H1 (cell line): Measurements from ENCODE around the gene ZNF789. TPM values are rescaled to one million over a fixed set of nuclear protein-coding genes. Genes with fewer than 3 reads are reported as not detected.

ENCODE experiments used
- CTCF ChIA-PET: fragments of 300-600 bp; sonication (Branson Sonifier 250); formaldehyde crosslinking; loops from one replicate; lab custom pipeline; 2021; ENCODE audit not compliant: partially characterized antibody; lab: Charles Lee
- POLR2A ChIA-PET: fragments of 300-600 bp; sonication (Branson Sonifier 250); formaldehyde crosslinking; loops from one replicate; lab custom pipeline; 2021; ENCODE audit warnings: inconsistent platforms; ENCODE audit not compliant: partially characterized antibody; lab: Charles Lee
- DNase-seq, 2 experiments: peaks; one replicate each; pipeline versions ENCODE4 v3.0.0 to v3.0.0-alpha.2; 2010 to 2022; ENCODE audit warnings: low spot score in 2 of 2, low read depth in 1 of 2, mixed read lengths in 1 of 2
- FAIRE-seq: peaks from 2 replicates; lab custom pipeline; 2011; peaks lifted over from hg19 to GRCh38; lab: Jason Lieb, UNC
- H2AFZ ChIP-seq: 2 replicates; pipeline ENCODE4 v1.8.1; 2012; ENCODE audit warnings: low read length, inconsistent platforms
- H2AK5ac ChIP-seq: 2 replicates; pipeline ENCODE4 v1.6.1; 2013; ENCODE audit warnings: low read depth, low read length
- H2BK120ac ChIP-seq: replicated peaks from 2 replicates; pipeline ENCODE3; 2013; ENCODE audit warnings: low read depth, low read length, inconsistent platforms
- H2BK12ac ChIP-seq: 2 replicates; pipeline ENCODE4 v1.6.1; 2013; ENCODE audit warnings: low read depth, low read length
- H2BK15ac ChIP-seq: 2 replicates; pipeline ENCODE4 v1.6.1; 2013; ENCODE audit warnings: low read length
- H2BK20ac ChIP-seq: 2 replicates; pipeline ENCODE4 v1.6.1; 2013; ENCODE audit warnings: low read length
- H2BK5ac ChIP-seq: 2 replicates; pipeline ENCODE4 v1.6.1; 2013; ENCODE audit warnings: low read depth, low read length
- H3K14ac ChIP-seq: 2 replicates; pipeline ENCODE4 v1.6.1; 2013; ENCODE audit warnings: inconsistent platforms; ENCODE audit not compliant: insufficient read length
- H3K18ac ChIP-seq: 2 replicates; pipeline ENCODE4 v1.6.1; 2013; ENCODE audit warnings: low read length; ENCODE audit errors: extremely low read depth
- H3K23ac ChIP-seq: 2 replicates; pipeline ENCODE4 v1.6.1; 2013; ENCODE audit warnings: inconsistent platforms; ENCODE audit not compliant: insufficient read length
- H3K23me2 ChIP-seq: 2 replicates; pipeline ENCODE4 v1.6.1; 2013; ENCODE audit warnings: low read depth, low read length
- H3K27ac ChIP-seq: 2 replicates; pipeline ENCODE4 v1.6.1; 2011; ENCODE audit warnings: low read depth, low read length, inconsistent platforms
- H3K27me3 ChIP-seq, 4 experiments: replicated peaks in 1 of 4; 1 replicate in 1 of 4; 2 replicates in 3 of 4; pipeline versions ENCODE4 v1.6.1 to v1.8.1; 2011 to 2013; ENCODE audit warnings: low read length in 3 of 4, mild to moderate bottlenecking in 3 of 4, inconsistent platforms in 2 of 4, mixed read lengths in 2 of 4, moderate library complexity in 1 of 4; ENCODE audit not compliant: control insufficient read depth in 3 of 4, insufficient read depth in 3 of 4; ENCODE audit errors: extremely low read depth in 1 of 4
- H3K36me3 ChIP-seq, 4 experiments: 2 replicates each; pipeline versions ENCODE4 v1.6.1 to v1.8.1; 2011 to 2013; ENCODE audit warnings: mild to moderate bottlenecking in 4 of 4, low read length in 3 of 4, moderate library complexity in 2 of 4, control low read depth in 1 of 4, inconsistent platforms in 1 of 4; ENCODE audit not compliant: insufficient read depth in 4 of 4, control insufficient read depth in 2 of 4
- H3K4ac ChIP-seq: replicated peaks from 2 replicates; pipeline ENCODE3; 2013; ENCODE audit warnings: low read length, low read depth, mixed read lengths, inconsistent platforms; ENCODE audit not compliant: insufficient read length
- H3K4me1 ChIP-seq, 4 experiments: replicated peaks in 1 of 4; 1 replicate in 1 of 4; 2 replicates in 3 of 4; pipeline versions ENCODE4 v1.6.1 to v1.8.1; 2011 to 2013; ENCODE audit warnings: low read length in 3 of 4, inconsistent platforms in 2 of 4, mixed read lengths in 1 of 4; ENCODE audit not compliant: insufficient read depth in 4 of 4, control insufficient read depth in 3 of 4
- H3K4me2 ChIP-seq, 2 experiments: 2 replicates each; pipeline versions ENCODE4 v1.6.1 to v1.8.1; 2011 to 2013; ENCODE audit warnings: low read depth in 2 of 2, low read length in 2 of 2, control low read depth in 1 of 2, inconsistent platforms in 1 of 2, mild to moderate bottlenecking in 1 of 2; ENCODE audit not compliant: insufficient read depth in 1 of 2
- H3K4me3 ChIP-seq, 4 experiments: fragments of 200-600, 300-600 bp in 1 of 4; sonication (generic), shearing (Covaris generic), sonication (Bioruptor Twin) in 1 of 4; 2 replicates each; pipeline versions ENCODE4 v1.5.1 to v1.8.1; 2011 to 2016; ENCODE audit warnings: low read length in 4 of 4, low read depth in 3 of 4, control low read depth in 2 of 4, inconsistent platforms in 2 of 4, mild to moderate bottlenecking in 2 of 4, mixed read lengths in 1 of 4, moderate library complexity in 1 of 4; ENCODE audit not compliant: insufficient read depth in 2 of 4; ENCODE audit errors: extremely low read depth in 1 of 4
- H3K56ac ChIP-seq: replicated peaks from 2 replicates; pipeline ENCODE3; 2013; ENCODE audit warnings: low read depth, mild to moderate bottlenecking, mixed read lengths, low read length, inconsistent platforms; ENCODE audit not compliant: insufficient read length
- H3K79me1 ChIP-seq: 2 replicates; pipeline ENCODE4 v1.6.1; 2013; ENCODE audit warnings: low read depth, low read length, control low read depth
- H3K79me2 ChIP-seq, 2 experiments: 2 replicates each; pipeline versions ENCODE4 v1.6.1 to v1.8.1; 2012 to 2013; ENCODE audit warnings: low read length in 2 of 2, mild to moderate bottlenecking in 2 of 2, inconsistent platforms in 1 of 2; ENCODE audit not compliant: insufficient read depth in 2 of 2, control insufficient read depth in 1 of 2
- H3K9ac ChIP-seq, 4 experiments: replicated peaks in 1 of 4; 1 replicate in 1 of 4; 2 replicates in 3 of 4; pipeline versions ENCODE4 v1.6.1 to v1.8.1; 2011 to 2013; ENCODE audit warnings: low read depth in 3 of 4, low read length in 3 of 4, control low read depth in 2 of 4, mild to moderate bottlenecking in 2 of 4, moderate library complexity in 2 of 4, inconsistent platforms in 1 of 4; ENCODE audit errors: extremely low read depth in 1 of 4
- H3K9me3 ChIP-seq, 2 experiments: 2 replicates each; pipeline versions ENCODE4 v1.6.1 to v1.8.1; 2012 to 2013; ENCODE audit warnings: mild to moderate bottlenecking in 2 of 2, moderate library complexity in 2 of 2, control low read depth in 1 of 2, inconsistent platforms in 1 of 2, low read depth in 1 of 2, low read length in 1 of 2, mixed read lengths in 1 of 2; ENCODE audit not compliant: insufficient read depth in 2 of 2
- H4K20me1 ChIP-seq, 2 experiments: replicated peaks in 1 of 2; 2 replicates each; pipeline versions ENCODE3 to v1.8.1; 2011 to 2013; ENCODE audit warnings: inconsistent platforms in 2 of 2, low read length in 2 of 2, mild to moderate bottlenecking in 1 of 2; ENCODE audit not compliant: insufficient read depth in 2 of 2, control insufficient read depth in 1 of 2
- H4K5ac ChIP-seq: 2 replicates; pipeline ENCODE4 v1.6.1; 2013; ENCODE audit warnings: low read length, low read depth, mixed read lengths, inconsistent platforms; ENCODE audit not compliant: insufficient read length
- H4K8ac ChIP-seq: 2 replicates; pipeline ENCODE4 v1.8.0; 2013; ENCODE audit warnings: mild to moderate bottlenecking, moderate library complexity, low read length, inconsistent platforms; ENCODE audit not compliant: insufficient read depth; ENCODE audit errors: extremely low read depth
- H4K91ac ChIP-seq: replicated peaks from 2 replicates; pipeline ENCODE3; 2013; ENCODE audit warnings: low read length, mixed read lengths, inconsistent platforms; ENCODE audit not compliant: insufficient read length
- ASH2L ChIP-seq: fragments of 200-600, 300-600 bp; sonication (generic); IDR thresholded peaks from one replicate; pipeline ENCODE4 v1.7.1; 2017; ENCODE audit warnings: low read length
- CEBPB ChIP-seq: IDR thresholded peaks from 2 replicates; pipeline ENCODE4 v1.6.1; 2012; ENCODE audit warnings: low read depth, low read length
- EP300 ChIP-seq, 2 experiments: IDR thresholded peaks; 1 replicate in 1 of 2; 2 replicates in 1 of 2; pipeline ENCODE4 v1.6.1; 2011 to 2012; ENCODE audit warnings: low read depth in 2 of 2, low read length in 2 of 2, mild to moderate bottlenecking in 2 of 2, borderline replicate concordance in 1 of 2, inconsistent platforms in 1 of 2, moderate library complexity in 1 of 2
- GABPA ChIP-seq: IDR thresholded peaks from 2 replicates; pipeline ENCODE4 v1.6.1; 2011; ENCODE audit warnings: mild to moderate bottlenecking, low read length, moderate library complexity, borderline replicate concordance; ENCODE audit not compliant: insufficient read depth
- SP4 ChIP-seq: IDR thresholded peaks from 2 replicates; pipeline ENCODE4 v1.6.1; 2012; ENCODE audit warnings: low read length, inconsistent platforms
- WGBS, 2 experiments: shearing (Covaris generic) in 1 of 2; methylation state at CpG; one replicate each; pipeline versions ENCODE4 v1.1.6 to v1.1.7; 2013 to 2015; ENCODE audit warnings: low lambda C conversion rate in 2 of 2, mixed read lengths in 2 of 2, inconsistent platforms in 1 of 2, low coverage in 1 of 2, missing lambda C conversion rate in 1 of 2; ENCODE audit not compliant: insufficient replicate concordance in 2 of 2, insufficient coverage in 1 of 2, insufficient read length in 1 of 2; ENCODE audit errors: extremely low coverage in 1 of 2, missing lambda C conversion rate in 1 of 2; 5-methylcytosine and 5-hydroxymethylcytosine counted together
- polyA plus RNA-seq, 7 experiments: library from polyadenylated mRNA; depleted of rRNA in 3 of 7; stranded (reverse) in 5 of 7; unstranded in 2 of 7; fragments of >200 nt in 5 of 7; fragments of 200-250 nt in 2 of 7; gene quantifications; 1 replicate in 5 of 7; 2 replicates in 1 of 7; 4 replicates in 1 of 7; pipeline versions ENCODE4 v1.2.1 to v1.2.3, GENCODE V29; 2011 to 2013; ENCODE audit warnings: missing spikeins in 2 of 7, mixed read lengths in 2 of 7
- total RNA-seq: library from RNA; stranded (reverse); fragmentation: NEBNext Ultra II Directional; extraction: Animal tissue kit (Norgen Biotek cat#: 25700); gene quantifications from 2 replicates; pipeline ENCODE4 v1.2.1, GENCODE V29; 2021

Gene ZNF789
- total and polyA plus RNA-seq, 2 of the 8 experiments (the other 6 are each of a cell fraction or from before 2014, with no cell fraction given), result 11.4 to 12.5 TPM

GRCh38 chr7:99448855-99449254, 23.8 kb upstream of the ZNF789 start:
- WGBS, 2 experiments, result 92% methylated on average over 10 of the region's 10 CpGs; no CpG with 5 or more reads in 1 of the 2 experiments
- H3K4me3 ChIP-seq, result no peak overlapping the region
- H4K5ac ChIP-seq, result no peak overlapping the region
- H3K9ac ChIP-seq, result no peak overlapping the region
- H3K23ac ChIP-seq, result no peak overlapping the region
- DNase-seq, result no peak
- no peak overlapping the region for H2BK20ac ChIP-seq
- no peak overlapping the region for H3K4me2 ChIP-seq
- no peak overlapping the region for H3K14ac ChIP-seq
- POLR2A ChIA-PET, result interaction anchor here (1.1 to 7.3 kb wide), 9 partner anchors 9 to 80 kb away, joined by 3 to 100 read pairs (median 4); partner anchors contain the start of genes ATP5MF, BUD31, CPSF4 and PTCD1
- H2BK120ac ChIP-seq, result no peak overlapping the region
- no peak overlapping the region for H3K56ac ChIP-seq
- H3K23me2 ChIP-seq, result no peaks in the 10 kb centered on the region
- no peak overlapping the region for H2AFZ ChIP-seq
- no peak for TF ChIP-seq GABPA
- no peak for TF ChIP-seq ASH2L
- no peak for TF ChIP-seq EP300 (IDR thresholded peaks at IDR 0.05; ENCODE audit: borderline replicate concordance in 1 of 2, low read depth in 2 of 2, low read length in 2 of 2)
- TF ChIP-seq CEBPB, result no peak
- TF ChIP-seq SP4, result no peak
- TF ChIP-seq, all 59 proteins: peak for 0
- Histone ChIP-seq H2AK5ac (no peak overlapping the region), H2BK15ac (no peak overlapping the region), H4K8ac (no peak overlapping the region), H3K18ac (no peak overlapping the region), H3K36me3 (peaks cover 53 to 81% (median 74%) of the 10 kb centered on the region in 4 experiments), H3K27ac (no peak overlapping the region), H4K91ac (no peak overlapping the region), H2BK12ac (no peak overlapping the region), H3K9me3 (no peaks in the 10 kb centered on the region), H4K20me1 (peaks cover 14 to 24% of the 10 kb centered on the region in 2 experiments), H3K4ac (no peak overlapping the region), H3K79me1 (no peaks in the 10 kb centered on the region), H3K4me1 (no peaks in the 10 kb centered on the region), H2BK5ac (no peak overlapping the region; the same call in 1 of the 2 replicates), H3K79me2 (no peaks in the 10 kb centered on the region), H3K27me3 (no peaks in the 10 kb centered on the region; a peak in 1 of 7 replicates)
- FAIRE-seq, result no peak
- CTCF ChIA-PET, result interaction anchor here (0.8 to 2.4 kb wide), 4 partner anchors 8 to 402 kb away, joined by 3 to 6 read pairs (median 4); no protein-coding TSS in a partner anchor
